ENCODE data around the gene PARP15. TPM values are rescaled to one million over a fixed set of nuclear protein-coding genes. Genes with fewer than 3 reads are reported as not detected.

PARP15 gene
- total RNA-seq, 1 donor from 2014 or later, result not detected

DNA sequence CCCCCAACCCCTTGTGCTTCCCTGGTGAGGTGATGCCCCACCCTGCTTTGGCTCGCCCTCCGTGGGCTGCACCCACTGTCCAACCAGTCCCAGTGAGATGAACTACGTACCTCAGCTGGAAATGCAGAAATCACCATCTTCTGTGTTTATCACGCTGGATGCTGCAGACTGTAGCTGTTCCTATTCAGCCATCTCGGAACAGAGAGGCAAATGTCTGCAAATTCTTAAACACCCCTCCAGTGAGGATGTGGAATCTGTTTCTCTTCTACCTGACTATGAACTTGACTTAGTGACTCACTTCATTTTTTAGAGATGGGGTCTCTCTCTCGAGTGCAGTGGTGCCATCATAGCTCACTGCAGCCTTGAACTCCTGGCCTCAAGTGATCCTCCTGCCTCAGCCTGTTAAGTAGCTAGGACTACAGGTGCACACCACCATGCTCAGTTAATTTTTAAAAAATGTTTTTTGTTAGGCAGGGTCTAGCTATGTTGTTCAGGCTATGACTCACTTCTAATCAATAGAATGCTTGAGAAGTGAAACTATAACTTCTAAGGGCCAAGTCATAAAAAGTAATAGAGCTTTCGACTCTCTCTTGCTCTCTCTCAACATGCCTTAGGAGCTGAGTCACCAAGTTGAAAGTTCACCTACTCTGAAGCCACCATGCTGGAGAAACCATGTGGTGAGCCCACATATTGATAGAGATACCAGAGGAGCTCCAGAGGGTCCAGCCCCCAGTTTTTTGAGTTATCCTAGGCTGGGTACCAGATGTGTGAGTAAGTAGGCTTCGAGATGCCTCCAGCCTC is 91.7 kb downstream of the PARP15 start:
- H3K9ac ChIP-seq, result no peak overlapping the region
- no peaks in the 10 kb centered on the region for H3K79me2 ChIP-seq (ENCODE audit: low read depth)
- H3K27me3 ChIP-seq, result no peaks in the 10 kb centered on the region
- no peaks in the 10 kb centered on the region for H3F3A ChIP-seq (ENCODE audit: low read depth)
- H2AFZ ChIP-seq (replicated peaks), result no peak overlapping the region
- no peaks in the 10 kb centered on the region for H3K4me1 ChIP-seq
- no peak for DNase-seq (ENCODE audit: low spot score)
- Mint-ChIP-seq H3K27me3 (ENCODE audit: insufficient read depth, low read depth) (peaks cover 6% of the 10 kb centered on the region), H3K36me3 (no peaks in the 10 kb centered on the region), H3K27ac (no peak overlapping the region), H3K9me3 (no peaks in the 10 kb centered on the region), H3K4me3 (no peak overlapping the region), H3K4me1 (no peaks in the 10 kb centered on the region)
- no peak overlapping the region for H3K27ac ChIP-seq
- H3K4me2 ChIP-seq, result no peak overlapping the region
- no peaks in the 10 kb centered on the region for H3K36me3 ChIP-seq
- H3K9me3 ChIP-seq (ENCODE audit: low read depth), result no peaks in the 10 kb centered on the region
- TF ChIP-seq, protein P1, sequence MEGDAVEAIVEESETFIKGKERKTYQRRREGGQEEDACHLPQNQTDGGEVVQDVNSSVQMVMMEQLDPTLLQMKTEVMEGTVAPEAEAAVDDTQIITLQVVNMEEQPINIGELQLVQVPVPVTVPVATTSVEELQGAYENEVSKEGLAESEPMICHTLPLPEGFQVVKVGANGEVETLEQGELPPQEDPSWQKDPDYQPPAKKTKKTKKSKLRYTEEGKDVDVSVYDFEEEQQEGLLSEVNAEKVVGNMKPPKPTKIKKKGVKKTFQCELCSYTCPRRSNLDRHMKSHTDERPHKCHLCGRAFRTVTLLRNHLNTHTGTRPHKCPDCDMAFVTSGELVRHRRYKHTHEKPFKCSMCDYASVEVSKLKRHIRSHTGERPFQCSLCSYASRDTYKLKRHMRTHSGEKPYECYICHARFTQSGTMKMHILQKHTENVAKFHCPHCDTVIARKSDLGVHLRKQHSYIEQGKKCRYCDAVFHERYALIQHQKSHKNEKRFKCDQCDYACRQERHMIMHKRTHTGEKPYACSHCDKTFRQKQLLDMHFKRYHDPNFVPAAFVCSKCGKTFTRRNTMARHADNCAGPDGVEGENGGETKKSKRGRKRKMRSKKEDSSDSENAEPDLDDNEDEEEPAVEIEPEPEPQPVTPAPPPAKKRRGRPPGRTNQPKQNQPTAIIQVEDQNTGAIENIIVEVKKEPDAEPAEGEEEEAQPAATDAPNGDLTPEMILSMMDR (IDR thresholded peaks at IDR 0.05), result no peak
- no peak overlapping the region for H3K4me3 ChIP-seq
- no peaks in the 10 kb centered on the region for H4K20me1 ChIP-seq (ENCODE audit: low read depth)

DNA sequence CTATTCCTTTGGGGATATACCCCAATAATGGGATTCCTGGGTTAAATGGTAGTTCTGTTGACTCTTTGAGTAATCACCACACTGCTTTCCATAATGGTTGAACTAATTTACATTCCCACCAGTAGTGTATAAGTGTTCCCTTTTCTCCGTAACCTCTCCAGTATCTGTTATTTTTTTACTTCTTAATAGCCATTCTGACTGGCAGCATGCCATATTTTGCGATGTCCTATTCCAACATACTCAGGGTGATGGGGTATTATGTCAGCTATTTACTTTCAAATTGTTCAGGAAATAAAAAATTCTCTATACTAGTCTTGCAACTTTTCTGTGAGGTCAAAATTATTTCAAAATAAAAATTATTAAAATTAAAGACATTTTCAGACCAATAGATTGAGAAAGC is 94.1 kb downstream of the PARP15 start:
- H3K27me3 Mint-ChIP-seq (ENCODE audit: insufficient read depth, low read depth), result peaks cover 6% of the 10 kb centered on the region
- H4K20me1 ChIP-seq (ENCODE audit: low read depth), result no peaks in the 10 kb centered on the region
- no peaks in the 10 kb centered on the region for H3K9me3 ChIP-seq (ENCODE audit: low read depth)
- H3K79me2 ChIP-seq (ENCODE audit: low read depth), result no peaks in the 10 kb centered on the region
- no peak overlapping the region for H2AFZ ChIP-seq (replicated peaks)
- no peaks in the 10 kb centered on the region for H3K4me1 Mint-ChIP-seq
- no peaks in the 10 kb centered on the region for H3F3A ChIP-seq (ENCODE audit: low read depth)
- no peaks in the 10 kb centered on the region for H3K36me3 ChIP-seq
- H3K27me3 ChIP-seq, result no peaks in the 10 kb centered on the region
- H3K4me3 ChIP-seq, result no peak overlapping the region
- no peak overlapping the region for H3K4me2 ChIP-seq
- H3K9me3 Mint-ChIP-seq, result no peaks in the 10 kb centered on the region
- H3K36me3 Mint-ChIP-seq, result no peaks in the 10 kb centered on the region
- no peak overlapping the region for H3K27ac Mint-ChIP-seq
- no peak overlapping the region for H3K4me3 Mint-ChIP-seq
- TF ChIP-seq EZH2phosphoT487 (IDR thresholded peaks at IDR 0.05), result no peak
- TF ChIP-seq, protein P1 (IDR thresholded peaks at IDR 0.05), result no peak
- no peak for TF ChIP-seq EZH2 (IDR thresholded peaks at IDR 0.05)
- no peak for DNase-seq (ENCODE audit: low spot score)
- no peak overlapping the region for H3K9ac ChIP-seq
- H3K27ac ChIP-seq, result no peak overlapping the region
- no peaks in the 10 kb centered on the region for H3K4me1 ChIP-seq

DNA sequence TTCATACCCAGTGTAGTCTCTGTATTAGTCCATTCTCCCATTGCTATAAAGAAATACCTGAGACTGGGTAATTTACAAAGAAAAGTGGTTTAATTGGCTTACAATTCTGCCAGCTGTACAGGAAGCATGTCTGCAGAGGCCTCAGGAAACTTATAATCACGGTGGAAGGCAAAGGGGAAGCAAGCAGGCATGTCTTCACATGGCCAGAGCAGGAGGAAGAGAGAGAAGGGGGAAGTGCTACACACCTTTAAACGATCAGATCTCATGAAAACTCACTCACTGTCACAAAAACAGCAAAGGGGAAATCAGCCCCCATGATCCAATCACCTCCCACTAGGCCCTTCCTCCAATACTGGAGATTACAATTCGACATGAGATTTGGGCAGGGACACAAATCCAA is 96.9 kb downstream of the PARP15 start:
- TF ChIP-seq EZH2phosphoT487 (IDR thresholded peaks at IDR 0.05), result no peak
- TF ChIP-seq, protein P1 (IDR thresholded peaks at IDR 0.05), result no peak
- no peak for TF ChIP-seq EZH2 (IDR thresholded peaks at IDR 0.05)
- peaks cover 2% of the 10 kb centered on the region for H3K27me3 ChIP-seq

More for the DNA sequence above, 96.9 kb downstream of the PARP15 start:
- H3F3A ChIP-seq (ENCODE audit: low read depth), result no peaks in the 10 kb centered on the region
- H3K36me3 Mint-ChIP-seq, result no peaks in the 10 kb centered on the region
- no peak overlapping the region for H2AFZ ChIP-seq (replicated peaks)
- H3K4me1 Mint-ChIP-seq, result peaks cover 5% of the 10 kb centered on the region
- no peaks in the 10 kb centered on the region for H3K79me2 ChIP-seq (ENCODE audit: low read depth)
- no peaks in the 10 kb centered on the region for H3K36me3 ChIP-seq
- DNase-seq (ENCODE audit: low spot score), result no peak
- H3K27ac Mint-ChIP-seq, result no peak overlapping the region
- H3K4me3 ChIP-seq, result no peak overlapping the region
- H3K27ac ChIP-seq, result no peak overlapping the region
- H3K9me3 Mint-ChIP-seq, result no peaks in the 10 kb centered on the region
- no peak overlapping the region for H3K4me2 ChIP-seq
- no peak overlapping the region for H3K9ac ChIP-seq
- peaks cover 1% of the 10 kb centered on the region for H3K27me3 Mint-ChIP-seq (ENCODE audit: insufficient read depth, low read depth)
- H3K4me1 ChIP-seq, result no peaks in the 10 kb centered on the region
- no peak overlapping the region for H3K4me3 Mint-ChIP-seq
- no peaks in the 10 kb centered on the region for H3K9me3 ChIP-seq (ENCODE audit: low read depth)
- H4K20me1 ChIP-seq (ENCODE audit: low read depth), result no peaks in the 10 kb centered on the region
